GM13977 (cell line): ENCODE results near the gene ITPRID2.

Experiments
- DNase-seq: peaks from one replicate; pipeline ENCODE4 v3.0.0; 2012; ENCODE audit warnings: low spot score
- in situ Hi-C: fragments of 300-500 bp; cut with MboI; formaldehyde crosslinking; loops from one replicate; pipeline ENCODE4 v1.12.0; 2022; ENCODE audit warnings: low sequenced_read_pairs, low pct_unique_long_range_greater_than_20kb, mixed read lengths, inconsistent platforms; ENCODE audit not compliant: unreplicated experiment
- TF ChIP-seq, protein P1 (sequence below): IDR thresholded peaks from 2 replicates; pipeline ENCODE4 v1.5.1; 2012; ENCODE audit warnings: mild to moderate bottlenecking, control low read depth; ENCODE audit not compliant: insufficient read depth; ENCODE audit errors: extremely low read depth, missing control alignments

ITPRID2 gene

DNA sequence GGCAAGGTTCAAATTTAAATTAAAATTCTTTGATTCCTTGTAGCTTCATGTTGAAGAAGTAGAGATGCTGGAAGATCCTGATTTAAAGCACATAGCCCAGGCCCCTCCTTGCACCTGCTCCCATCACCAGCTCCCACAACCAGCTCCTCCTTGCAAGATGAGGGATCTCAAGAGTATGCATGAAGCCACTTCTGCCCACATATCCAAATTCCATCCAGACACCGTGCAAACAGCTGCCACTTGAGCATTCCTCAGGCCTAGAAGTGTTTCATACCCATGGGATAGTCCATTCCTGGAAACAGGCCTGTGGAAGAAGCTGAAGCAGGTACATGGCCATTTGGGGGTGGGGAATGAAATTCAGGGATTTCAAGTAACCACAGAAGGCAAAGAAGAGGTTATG, 32.4 kb upstream of the ITPRID2 start:
- no peak for DNase-seq
- TF ChIP-seq, protein P1, sequence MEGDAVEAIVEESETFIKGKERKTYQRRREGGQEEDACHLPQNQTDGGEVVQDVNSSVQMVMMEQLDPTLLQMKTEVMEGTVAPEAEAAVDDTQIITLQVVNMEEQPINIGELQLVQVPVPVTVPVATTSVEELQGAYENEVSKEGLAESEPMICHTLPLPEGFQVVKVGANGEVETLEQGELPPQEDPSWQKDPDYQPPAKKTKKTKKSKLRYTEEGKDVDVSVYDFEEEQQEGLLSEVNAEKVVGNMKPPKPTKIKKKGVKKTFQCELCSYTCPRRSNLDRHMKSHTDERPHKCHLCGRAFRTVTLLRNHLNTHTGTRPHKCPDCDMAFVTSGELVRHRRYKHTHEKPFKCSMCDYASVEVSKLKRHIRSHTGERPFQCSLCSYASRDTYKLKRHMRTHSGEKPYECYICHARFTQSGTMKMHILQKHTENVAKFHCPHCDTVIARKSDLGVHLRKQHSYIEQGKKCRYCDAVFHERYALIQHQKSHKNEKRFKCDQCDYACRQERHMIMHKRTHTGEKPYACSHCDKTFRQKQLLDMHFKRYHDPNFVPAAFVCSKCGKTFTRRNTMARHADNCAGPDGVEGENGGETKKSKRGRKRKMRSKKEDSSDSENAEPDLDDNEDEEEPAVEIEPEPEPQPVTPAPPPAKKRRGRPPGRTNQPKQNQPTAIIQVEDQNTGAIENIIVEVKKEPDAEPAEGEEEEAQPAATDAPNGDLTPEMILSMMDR: no peak
- in situ Hi-C loops: no loop called here

GRCh38 chr2:181859803-181860202, 31.7 kb upstream of the ITPRID2 start:
- DNase-seq: no peak
- TF ChIP-seq, protein P1: no peak
- in situ Hi-C loops: no loop called here

DNA sequence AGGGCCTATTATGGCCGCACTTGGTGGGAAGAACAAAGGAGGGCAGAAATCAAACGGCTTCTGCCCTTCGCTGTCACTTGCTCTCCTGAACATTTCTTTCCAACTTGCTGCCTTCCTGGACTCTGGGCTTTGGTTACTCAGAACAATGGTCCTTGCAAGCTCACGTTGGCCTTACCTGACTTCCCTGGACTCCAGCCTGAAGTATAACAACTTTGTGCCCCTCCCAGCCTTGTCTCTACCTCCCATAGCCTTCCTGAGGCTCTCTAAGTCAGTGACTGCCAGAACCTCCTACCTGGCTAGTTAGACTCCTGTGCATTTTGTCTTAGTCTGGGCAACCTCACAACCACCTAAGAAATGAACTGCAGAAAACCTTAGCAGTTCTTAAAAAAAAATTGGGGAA, 30.2 kb upstream of the ITPRID2 start:
- in situ Hi-C loops: no loop called here
- DNase-seq: no peak
- TF ChIP-seq, protein P1: no peak

DNA sequence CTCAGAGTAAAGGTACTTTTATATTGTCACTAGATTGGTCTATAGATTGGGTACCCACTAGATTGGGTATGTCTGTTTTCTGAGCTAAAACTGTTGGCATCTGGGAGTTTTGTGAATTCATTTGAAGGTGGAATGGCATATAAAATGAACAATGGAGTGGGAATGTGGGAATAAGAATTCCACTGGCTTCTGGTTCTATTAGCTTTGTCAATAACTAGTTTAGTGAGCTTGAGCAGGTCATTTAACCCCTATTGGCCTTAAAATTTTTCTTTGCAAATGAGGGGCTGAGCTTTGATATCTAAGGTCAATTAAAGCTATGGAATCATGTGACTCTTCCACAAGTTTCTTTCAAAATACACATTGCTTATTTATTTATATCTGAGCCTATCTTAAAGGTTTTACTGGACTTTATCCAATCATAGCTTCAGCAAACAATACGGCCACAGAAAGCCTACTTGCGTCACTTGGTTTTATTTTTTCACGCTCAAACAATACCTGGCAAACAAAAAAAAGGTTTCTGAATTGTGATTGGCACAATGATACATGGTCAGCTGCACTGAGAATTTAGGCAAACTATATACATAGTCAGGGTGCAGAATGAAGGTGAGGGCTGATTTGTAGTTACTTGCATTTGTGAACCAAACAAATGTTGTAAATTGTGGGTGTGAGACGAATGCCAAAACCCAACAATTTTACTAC, 28.8 kb upstream of the ITPRID2 start:
- no peak for DNase-seq
- in situ Hi-C loops: no loop called here
- TF ChIP-seq, protein P1: no peak

- in situ Hi-C loops: no loop called here
- no peak for DNase-seq
- TF ChIP-seq, protein P1: no peak
Measured at GRCh38 chr2:181872178-181872577, 19.4 kb upstream of the ITPRID2 start.

GRCh38 chr2:181876614-181877063, 14.9 kb upstream of the ITPRID2 start:
- DNase-seq: no peak
- in situ Hi-C loops: no loop called here
- TF ChIP-seq, protein P1: no peak
